Measurements from ENCODE around the gene LSMEM2.
"Not testable (repeated sequence)": the region's sequence is repeated elsewhere in the genome, so short reads cannot be mapped to it uniquely, and the experiment has no call there.

The LSMEM2 gene

GRCh38 chr3:50266017-50266416, 12.9 kb upstream of the LSMEM2 start:
- DNase-seq: no peak

GRCh38 chr3:50266836-50267235, 12.1 kb upstream of the LSMEM2 start:
- DNase-seq: no peak

GRCh38 chr3:50267280-50267913, 11.5 kb upstream of the LSMEM2 start:
- no peak for DNase-seq

- no peak for DNase-seq
Measured at GRCh38 chr3:50268276-50268675, 10.6 kb upstream of the LSMEM2 start.

- DNase-seq: no peak
Measured at GRCh38 chr3:50268703-50269451, 10.0 kb upstream of the LSMEM2 start, which contains the start of gene SEMA3B. TSS of gene SEMA3B (plus strand) at chr3:50269147. CDS start at chr3:50269241, 94 bp downstream.

- DNase-seq: no peak
Measured at GRCh38 chr3:50269460-50269859, 9.4 kb upstream of the LSMEM2 start.

- no peak for DNase-seq
Measured at GRCh38 chr3:50269977-50270413, 8.9 kb upstream of the LSMEM2 start.

GRCh38 chr3:50270422-50271224, 8.3 kb upstream of the LSMEM2 start:
- DNase-seq: no peak

GRCh38 chr3:50271314-50271936, 7.5 kb upstream of the LSMEM2 start:
- DNase-seq: no peak

- not testable (repeated sequence) for DNase-seq
Measured at GRCh38 chr3:50272538-50272910, 6.4 kb upstream of the LSMEM2 start.

- DNase-seq: peak in 1 of 2 experiments; percentile 32
Measured at GRCh38 chr3:50272911-50273688, 5.8 kb upstream of the LSMEM2 start.

- no peak for DNase-seq
Measured at GRCh38 chr3:50273689-50274065, 5.2 kb upstream of the LSMEM2 start.

- DNase-seq: no peak
Measured at GRCh38 chr3:50274371-50275104, 4.3 kb upstream of the LSMEM2 start.

- no peak for DNase-seq
Measured at GRCh38 chr3:50275141-50275995, 3.5 kb upstream of the LSMEM2 start.

GRCh38 chr3:50275996-50276761, 2.7 kb upstream of the LSMEM2 start:
- DNase-seq: no peak

- DNase-seq: no peak
Measured at GRCh38 chr3:50276762-50277101, 2.2 kb upstream of the LSMEM2 start.

GRCh38 chr3:50278123-50278879, 586 bp upstream of the LSMEM2 start:
- no peak for DNase-seq

GRCh38 chr3:50279255-50280016, 549 bp downstream of the LSMEM2 start:
- DNase-seq: no peak
